Globus pallidus (tissue), 1 donor: ENCODE results near the gene NPC1.

Source experiments
- DNase-seq: peaks from one replicate; pipeline ENCODE4 v3.0.0-alpha.2; 2015; ENCODE audit warnings: low spot score

Gene NPC1

GRCh38 chr18:23548275-23548674 is 38.0 kb downstream of the NPC1 start:
- no peak for DNase-seq

DNA sequence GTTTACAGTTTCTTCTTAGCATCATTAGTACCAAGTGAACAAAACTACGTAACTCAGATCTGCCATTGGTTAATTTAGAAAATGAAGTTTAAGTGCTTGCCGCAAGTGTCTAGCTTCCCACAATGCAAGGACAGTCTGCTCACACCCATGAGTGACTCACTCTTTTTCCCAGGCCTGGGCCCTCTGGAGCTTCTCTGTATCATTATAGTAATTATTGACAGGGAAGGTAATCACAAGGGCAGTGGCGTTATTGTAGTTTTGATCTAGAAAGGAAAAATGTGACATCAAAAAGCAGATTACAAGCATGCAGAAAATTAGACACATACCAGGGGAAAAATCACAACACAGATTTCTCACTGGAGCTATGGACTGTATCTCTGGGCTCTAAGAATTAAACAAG is 38.5 kb downstream of the NPC1 start:
- no peak for DNase-seq

DNA sequence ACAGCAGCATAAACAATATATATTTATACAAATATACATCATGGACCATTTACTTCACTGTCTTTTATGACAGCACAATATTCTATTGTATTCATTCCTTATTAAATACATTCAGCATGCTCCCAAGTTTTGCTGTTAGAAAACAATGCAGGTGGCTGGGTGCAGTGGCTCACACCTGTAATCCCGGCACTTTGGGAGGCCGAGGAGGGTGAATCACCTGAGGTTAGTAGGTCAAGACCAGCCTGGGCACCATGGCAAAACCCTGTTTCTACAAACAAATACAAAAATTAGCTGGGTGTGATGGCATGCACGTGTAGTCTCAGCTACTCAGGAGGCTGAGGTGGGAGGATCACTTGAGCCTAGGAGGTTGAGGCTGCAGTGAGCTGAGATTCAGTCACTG is 39.0 kb downstream of the NPC1 start:
- DNase-seq, result no peak

DNA sequence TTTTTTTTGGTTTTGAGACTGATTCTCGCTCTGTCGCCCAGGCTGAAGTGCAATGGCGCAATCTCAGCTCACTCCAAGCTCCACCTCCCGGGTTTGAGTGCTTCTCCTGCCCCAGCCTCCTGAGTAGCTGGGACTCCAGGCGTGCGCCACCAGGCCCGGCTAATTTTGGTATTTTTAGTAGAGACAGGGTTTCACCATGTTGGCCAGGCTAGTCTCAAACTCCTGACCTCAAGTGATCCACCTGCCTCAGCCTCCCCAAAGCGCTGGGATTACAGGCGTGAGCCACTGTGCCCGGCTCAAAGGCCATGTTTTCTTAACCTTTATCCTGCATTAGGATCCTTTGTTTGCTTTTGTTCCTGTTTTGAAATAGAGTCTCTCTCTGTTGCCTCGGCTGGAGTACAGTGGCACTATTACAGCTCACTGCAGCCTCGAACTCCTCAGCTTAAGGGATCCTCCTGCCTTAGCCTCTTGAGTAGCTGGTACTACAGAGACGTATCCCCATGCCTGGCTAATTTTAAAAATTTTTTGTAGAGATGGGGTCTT is 41.0 kb downstream of the NPC1 start:
- no peak for DNase-seq

- DNase-seq, result no peak
These were observed 43.8 kb downstream of the NPC1 start for GRCh38 chr18:23542461-23542860.

GRCh38 chr18:23541349-23542093 is 44.8 kb downstream of the NPC1 start:
- no peak for DNase-seq

DNA sequence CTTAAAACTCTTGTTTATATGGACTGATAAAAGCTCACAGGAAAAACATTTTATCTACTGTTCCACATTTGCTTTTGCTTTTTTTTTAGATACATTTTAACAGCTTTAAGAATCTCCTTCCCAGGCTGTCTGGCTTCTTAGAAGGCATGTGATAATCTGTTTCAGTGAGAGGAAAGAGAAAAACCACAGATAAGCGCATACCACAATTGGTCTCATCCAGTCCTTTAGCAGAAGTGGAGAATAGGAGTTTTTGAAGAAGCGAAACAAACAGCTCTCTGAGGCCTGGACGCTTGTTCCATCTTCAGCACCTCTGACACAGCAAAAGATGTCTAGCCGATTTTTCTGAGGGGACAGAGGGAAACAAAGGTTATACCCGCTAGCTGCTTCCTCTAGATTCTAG is 45.4 kb downstream of the NPC1 start:
- peak; percentile 65 for DNase-seq

DNA sequence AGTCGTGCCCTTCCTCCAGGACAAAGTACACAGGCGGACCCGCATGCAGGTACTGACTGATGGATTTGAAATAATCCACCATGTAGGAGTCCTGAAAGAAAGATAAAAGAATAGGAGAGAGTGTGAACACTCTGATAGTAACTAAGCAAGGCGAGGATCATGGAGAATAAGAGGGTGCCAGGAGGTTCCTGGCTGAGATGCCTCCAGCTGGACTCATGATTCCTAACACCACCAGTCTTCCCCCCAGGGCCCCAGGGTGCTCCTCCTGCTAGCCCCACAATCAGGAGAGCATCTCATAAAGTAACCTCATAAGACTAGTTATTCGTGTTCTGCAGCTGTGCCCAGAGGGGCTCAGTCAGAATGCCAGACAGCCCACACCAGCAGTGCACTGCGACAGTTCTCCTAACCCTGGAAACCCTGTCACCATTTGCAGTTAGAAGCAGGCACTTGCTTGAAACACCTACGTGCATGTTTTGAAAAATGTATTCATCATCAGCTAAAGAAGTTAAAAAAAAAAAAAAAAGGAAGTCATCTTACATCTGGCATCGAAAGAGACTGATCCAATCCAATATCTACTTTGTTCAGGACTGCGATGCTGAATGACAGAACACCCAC is 46.3 kb downstream of the NPC1 start:
- no peak for DNase-seq

DNA sequence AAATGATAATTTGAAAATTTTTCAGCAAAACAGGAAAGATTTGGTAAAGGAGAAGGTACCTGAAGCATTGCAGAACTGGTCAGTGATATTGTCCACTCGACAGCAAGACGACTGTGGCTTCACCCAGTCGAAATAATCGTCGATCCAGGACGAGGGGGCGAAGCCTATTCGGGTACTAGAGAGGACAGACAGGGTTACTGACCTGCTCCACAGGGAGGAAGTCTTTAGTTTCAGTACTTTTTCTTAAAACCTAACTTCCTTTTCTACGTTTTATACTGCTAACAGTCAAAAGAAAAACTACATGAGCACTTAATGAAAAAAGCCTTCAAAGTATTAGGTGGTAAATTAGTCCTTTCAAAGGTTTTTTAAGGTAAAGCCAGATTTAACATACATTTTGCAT is 47.0 kb downstream of the NPC1 start:
- DNase-seq, result no peak

DNA sequence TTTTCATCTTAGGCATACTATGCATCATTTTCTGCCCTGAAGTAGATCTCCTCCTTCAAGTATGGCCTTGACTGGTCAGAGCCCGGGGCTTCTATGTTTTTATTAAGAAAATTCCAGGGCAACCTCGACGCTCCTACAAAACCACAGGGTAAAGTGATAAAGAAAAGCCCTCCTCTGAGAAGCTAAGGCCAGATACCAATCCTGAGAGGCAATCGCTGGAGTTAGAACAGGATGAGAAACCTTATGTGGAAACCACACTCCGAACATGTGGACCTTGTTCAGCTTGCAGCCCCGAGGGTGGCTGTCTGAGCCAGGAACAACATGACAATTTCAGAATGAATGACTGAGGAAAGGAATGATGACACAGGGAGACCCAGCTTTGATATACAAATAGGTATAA is 47.4 kb downstream of the NPC1 start:
- no peak for DNase-seq

DNA sequence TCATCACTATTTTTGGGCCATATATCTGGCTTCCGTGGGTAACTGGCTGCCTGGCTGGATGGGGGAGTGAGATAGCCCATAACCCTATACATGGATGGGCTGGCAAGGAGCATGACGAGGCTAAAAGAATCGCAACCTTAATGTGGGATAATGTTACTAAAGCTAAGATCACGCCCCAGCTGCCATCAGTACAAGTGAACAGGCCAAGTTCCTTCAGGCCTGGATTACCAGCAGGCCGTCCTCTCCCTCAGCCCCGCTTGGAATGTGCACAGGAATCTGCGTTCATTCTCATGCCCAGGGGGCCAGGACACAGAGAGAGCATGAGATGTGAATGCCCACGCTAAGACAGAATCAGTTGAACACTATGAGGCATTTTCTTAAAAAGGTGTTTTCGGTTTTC is 48.3 kb downstream of the NPC1 start:
- DNase-seq, result no peak

DNA sequence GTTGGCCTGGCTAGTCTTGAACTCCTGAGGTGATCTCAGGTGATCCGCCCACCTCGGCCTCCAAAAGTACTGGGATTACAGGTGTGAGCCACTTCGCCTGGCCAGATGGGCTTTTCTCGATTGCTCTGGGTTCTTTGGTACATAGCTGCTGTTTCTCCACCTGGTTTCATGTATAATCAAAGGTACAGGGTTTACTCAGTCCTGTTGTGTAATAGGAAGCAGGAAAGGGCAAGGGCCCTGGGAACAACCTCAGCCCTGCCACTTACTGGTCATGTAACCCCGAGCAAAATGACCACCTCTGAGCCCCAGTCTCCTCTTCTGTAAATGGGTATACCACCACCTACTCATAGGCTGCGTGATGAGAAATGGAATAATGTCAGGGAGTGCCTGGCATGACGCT is 49.0 kb downstream of the NPC1 start:
- DNase-seq, result no peak

- DNase-seq, result no peak
These were observed 50.1 kb downstream of the NPC1 start for GRCh38 chr18:23536204-23536603.

DNA sequence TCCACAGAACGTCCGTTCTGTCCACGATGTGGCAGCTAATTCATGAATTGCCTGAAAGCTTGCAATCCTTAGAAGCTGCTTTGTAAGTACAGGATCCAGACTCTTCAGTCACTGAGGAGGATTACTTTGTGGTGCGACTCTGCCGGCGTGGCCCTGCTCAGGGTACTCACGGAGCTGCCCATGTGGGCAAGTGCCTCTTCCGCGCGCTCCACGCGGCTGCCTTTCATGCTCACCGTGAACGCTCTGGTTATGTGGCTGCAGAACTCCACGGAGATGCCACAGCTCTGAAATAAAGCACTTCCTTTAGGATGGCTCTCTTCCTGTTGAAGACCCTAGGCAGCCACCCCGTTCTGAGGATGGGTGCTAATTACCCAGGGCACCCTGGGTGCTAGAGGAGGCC is 52.0 kb downstream of the NPC1 start:
- DNase-seq, result no peak

DNA sequence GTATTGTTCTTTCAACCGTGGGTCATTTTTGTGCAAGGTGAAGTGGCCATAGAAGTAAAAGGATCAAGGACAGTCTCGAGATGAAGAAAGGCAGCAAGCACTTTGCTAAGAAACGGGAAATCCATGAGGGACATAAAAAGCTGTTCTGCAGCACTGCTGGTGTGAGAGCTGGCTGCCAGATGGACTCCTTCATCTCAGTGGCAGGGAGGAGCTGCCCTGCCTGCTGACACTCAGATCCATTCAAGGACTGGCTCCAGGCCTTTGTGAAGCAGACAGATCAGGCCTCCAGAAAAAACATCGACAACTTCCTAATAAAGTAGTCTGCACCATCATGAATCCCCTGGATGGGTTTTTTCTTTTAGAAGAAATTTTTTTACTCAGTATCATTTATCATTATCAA is 53.5 kb downstream of the NPC1 start:
- DNase-seq, result no peak

DNA sequence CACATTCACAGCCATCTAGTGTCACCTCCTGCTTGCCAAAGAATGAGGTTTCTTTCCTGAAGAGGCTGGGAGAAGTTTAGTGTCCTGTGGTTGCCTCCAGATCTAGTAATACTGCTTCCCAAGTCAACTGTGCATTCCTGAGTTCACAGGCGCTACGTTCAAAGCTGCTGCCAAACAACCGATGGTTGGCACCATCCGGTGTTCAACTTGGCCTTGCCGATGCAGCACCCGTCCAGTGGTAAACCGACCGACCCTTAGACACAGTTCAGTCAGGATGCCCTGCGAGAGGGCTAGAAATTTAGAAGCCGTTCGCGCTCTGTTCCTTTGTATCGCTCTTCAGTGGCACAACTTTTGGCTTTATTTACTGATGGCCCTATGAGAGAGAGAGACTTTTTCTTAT is 54.4 kb downstream of the NPC1 start:
- no peak for DNase-seq

GRCh38 chr18:23530195-23530594 is 56.1 kb downstream of the NPC1 start:
- no peak for DNase-seq

- no peak for DNase-seq
These were observed 56.7 kb downstream of the NPC1 start for GRCh38 chr18:23529604-23530003.

- DNase-seq, result no peak
These were observed 57.5 kb downstream of the NPC1 start for GRCh38 chr18:23528580-23529472.

GRCh38 chr18:23526501-23527063 is 59.7 kb downstream of the NPC1 start:
- DNase-seq, result no peak

- no peak for DNase-seq
These were observed 62.0 kb downstream of the NPC1 start for GRCh38 chr18:23524213-23524707.
